ENCODE data around the gene CPVL.

DNA sequence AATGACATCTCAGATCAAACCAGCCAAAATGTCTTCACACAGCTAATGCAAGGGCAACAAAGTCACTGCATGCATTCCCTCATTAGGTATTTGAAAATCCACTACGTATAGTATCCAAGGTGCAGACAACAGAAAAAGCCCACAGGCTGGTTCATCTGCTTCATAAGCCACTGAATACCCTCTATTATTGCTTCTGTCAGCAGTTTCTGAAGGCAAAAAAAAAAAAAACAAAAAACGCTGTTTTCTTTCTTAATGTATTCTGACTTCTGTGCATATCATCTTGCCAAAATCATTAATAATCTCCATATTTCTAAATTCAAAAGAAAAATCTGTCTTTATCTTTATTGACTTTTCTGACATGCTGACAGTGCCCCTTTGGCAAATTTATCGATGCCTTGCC lies 13.4 kb downstream of the CPVL start:
- no peak for TF ChIP-seq EZH2 (IDR thresholded peaks at IDR 0.05; ENCODE audit: low read depth, unreplicated experiment)
- TF ChIP-seq, protein P1, sequence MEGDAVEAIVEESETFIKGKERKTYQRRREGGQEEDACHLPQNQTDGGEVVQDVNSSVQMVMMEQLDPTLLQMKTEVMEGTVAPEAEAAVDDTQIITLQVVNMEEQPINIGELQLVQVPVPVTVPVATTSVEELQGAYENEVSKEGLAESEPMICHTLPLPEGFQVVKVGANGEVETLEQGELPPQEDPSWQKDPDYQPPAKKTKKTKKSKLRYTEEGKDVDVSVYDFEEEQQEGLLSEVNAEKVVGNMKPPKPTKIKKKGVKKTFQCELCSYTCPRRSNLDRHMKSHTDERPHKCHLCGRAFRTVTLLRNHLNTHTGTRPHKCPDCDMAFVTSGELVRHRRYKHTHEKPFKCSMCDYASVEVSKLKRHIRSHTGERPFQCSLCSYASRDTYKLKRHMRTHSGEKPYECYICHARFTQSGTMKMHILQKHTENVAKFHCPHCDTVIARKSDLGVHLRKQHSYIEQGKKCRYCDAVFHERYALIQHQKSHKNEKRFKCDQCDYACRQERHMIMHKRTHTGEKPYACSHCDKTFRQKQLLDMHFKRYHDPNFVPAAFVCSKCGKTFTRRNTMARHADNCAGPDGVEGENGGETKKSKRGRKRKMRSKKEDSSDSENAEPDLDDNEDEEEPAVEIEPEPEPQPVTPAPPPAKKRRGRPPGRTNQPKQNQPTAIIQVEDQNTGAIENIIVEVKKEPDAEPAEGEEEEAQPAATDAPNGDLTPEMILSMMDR (conservative IDR thresholded peaks at IDR 0.05; ENCODE audit: low read depth in 2 of 2): no peak
- TF ChIP-seq REST (IDR thresholded peaks at IDR 0.05; ENCODE audit: unreplicated experiment): no peak
- no peak for TF ChIP-seq ZNF331 (CRISPR knock-in tag; IDR thresholded peaks at IDR 0.05; ENCODE audit: low read depth)
- no peak for TF ChIP-seq POLR2AphosphoS5 (IDR thresholded peaks at IDR 0.05; ENCODE audit: low read depth)
- no peak for TF ChIP-seq JUNB (IDR thresholded peaks at IDR 0.05; ENCODE audit: unreplicated experiment)
- no peak for TF ChIP-seq EZH2phosphoT487 (IDR thresholded peaks at IDR 0.05; ENCODE audit: unreplicated experiment)
- TF ChIP-seq ZNF114 (CRISPR knock-in tag; IDR thresholded peaks at IDR 0.05): no peak
- TF ChIP-seq ZNF462 (CRISPR knock-in tag; IDR thresholded peaks at IDR 0.05): no peak
- TF ChIP-seq, protein P2, sequence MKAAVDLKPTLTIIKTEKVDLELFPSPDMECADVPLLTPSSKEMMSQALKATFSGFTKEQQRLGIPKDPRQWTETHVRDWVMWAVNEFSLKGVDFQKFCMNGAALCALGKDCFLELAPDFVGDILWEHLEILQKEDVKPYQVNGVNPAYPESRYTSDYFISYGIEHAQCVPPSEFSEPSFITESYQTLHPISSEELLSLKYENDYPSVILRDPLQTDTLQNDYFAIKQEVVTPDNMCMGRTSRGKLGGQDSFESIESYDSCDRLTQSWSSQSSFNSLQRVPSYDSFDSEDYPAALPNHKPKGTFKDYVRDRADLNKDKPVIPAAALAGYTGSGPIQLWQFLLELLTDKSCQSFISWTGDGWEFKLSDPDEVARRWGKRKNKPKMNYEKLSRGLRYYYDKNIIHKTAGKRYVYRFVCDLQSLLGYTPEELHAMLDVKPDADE (IDR thresholded peaks at IDR 0.05): no peak
